ENCODE data around the gene IFNGR2.
"Not testable (repeated sequence)": the region's sequence is repeated elsewhere in the genome, so short reads cannot be mapped to it uniquely, and the experiment has no call there.

IFNGR2 gene

GRCh38 chr21:33403128-33403785, at the start of gene IFNGR2:
IFNGR2 (plus strand) TSS chr21:33403413; CDS start chr21:33403544, 131 bp downstream.
- DNase-seq, result peak in 22 of 56 donors; percentile 15 to 65 (median 40)

DNA sequence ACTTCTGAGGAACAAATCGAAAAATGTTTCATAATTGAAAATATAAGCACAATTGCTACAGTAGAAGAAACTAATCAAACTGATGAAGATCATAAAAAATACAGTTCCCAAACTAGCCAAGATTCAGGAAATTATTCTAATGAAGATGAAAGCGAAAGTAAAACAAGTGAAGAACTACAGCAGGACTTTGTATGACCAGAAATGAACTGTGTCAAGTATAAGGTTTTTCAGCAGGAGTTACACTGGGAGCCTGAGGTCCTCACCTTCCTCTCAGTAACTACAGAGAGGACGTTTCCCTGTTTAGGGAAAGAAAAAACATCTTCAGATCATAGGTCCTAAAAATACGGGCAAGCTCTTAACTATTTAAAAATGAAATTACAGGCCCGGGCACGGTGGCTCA, 47.9 kb upstream of the IFNGR2 start:
- no peak for DNase-seq

- DNase-seq, result no peak
Observed at GRCh38 chr21:33355996-33356395, 47.2 kb upstream of the IFNGR2 start.

GRCh38 chr21:33357177-33357576, 46.0 kb upstream of the IFNGR2 start:
- no peak for DNase-seq

- no peak for DNase-seq
Observed at GRCh38 chr21:33359446-33359845, 43.8 kb upstream of the IFNGR2 start.

GRCh38 chr21:33360281-33360680, 42.9 kb upstream of the IFNGR2 start:
- DNase-seq, result no peak

DNA sequence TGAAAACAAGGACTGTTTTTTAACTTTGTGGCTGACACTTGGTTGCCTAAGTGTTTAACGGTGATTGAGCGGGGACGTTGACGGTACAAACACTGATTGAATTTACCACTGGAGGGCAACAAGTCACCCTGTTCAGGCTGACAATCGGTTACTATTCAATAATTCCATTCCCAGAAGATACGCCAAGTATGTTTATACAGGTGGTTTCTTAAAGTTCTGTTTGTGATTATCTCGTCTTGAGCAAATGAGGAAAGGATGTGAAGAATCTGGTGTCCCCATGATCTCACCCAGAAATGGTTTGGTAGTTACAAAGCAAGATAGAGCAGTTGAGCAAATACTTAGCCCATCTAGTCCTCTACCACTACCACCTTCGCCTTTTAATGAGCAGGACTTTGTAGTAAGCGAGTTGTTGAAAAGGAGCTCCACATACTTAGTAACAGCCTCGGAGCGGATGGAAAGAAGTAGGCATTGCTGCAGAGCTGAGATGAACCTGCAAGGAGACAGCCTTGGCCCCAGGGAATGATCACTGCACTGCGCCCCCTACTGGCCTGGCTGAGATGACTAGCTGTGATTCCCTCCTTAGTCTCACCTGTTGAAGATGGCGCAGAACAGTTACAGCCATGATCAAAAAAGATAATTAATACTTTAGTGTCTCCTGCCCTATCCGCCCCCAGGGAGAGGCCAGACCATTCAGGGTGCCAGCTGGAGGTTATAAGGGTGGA, 42.2 kb upstream of the IFNGR2 start:
- peak in 52 of 56 donors; percentile 10 to 83 (median 55) for DNase-seq

GRCh38 chr21:33362044-33362555, 41.1 kb upstream of the IFNGR2 start:
- DNase-seq, result peak in 17 of 56 donors; percentile 5 to 37 (median 20)

- DNase-seq, result not testable (repeated sequence)
Observed at GRCh38 chr21:33363911-33364609, 39.2 kb upstream of the IFNGR2 start.

- DNase-seq, result no peak
Observed at GRCh38 chr21:33364830-33365229, 38.4 kb upstream of the IFNGR2 start.

DNA sequence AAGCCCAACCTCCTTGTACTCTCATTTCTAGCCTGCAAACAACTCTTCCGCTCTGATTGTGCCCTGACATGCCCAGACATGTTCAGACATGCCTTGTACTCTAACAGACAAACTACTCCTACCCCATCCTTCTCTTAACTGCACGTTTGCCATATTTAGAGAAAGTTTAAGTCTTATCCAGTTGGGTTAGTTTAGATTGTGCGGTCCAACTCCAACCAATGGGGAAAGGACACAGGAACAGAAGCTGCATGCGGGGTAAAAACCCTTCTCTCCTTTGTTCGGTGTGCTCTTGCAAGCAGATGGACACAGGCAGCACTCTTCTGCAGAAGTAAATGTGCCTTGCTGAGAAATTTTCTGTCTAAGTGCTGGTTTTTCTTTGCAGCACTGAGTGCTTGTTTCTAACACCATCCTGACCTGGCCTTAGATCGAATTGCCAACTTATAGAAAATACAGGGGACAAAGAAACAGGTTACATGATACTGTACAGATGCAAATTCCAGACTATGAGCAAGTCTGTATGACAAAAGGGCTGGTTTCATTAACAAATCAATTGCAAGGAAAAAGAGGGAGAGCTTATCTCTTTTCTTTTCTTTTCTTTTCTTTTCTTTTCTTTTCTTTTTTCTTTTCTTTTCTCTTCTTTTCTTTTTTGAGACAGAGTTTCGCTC, 35.8 kb upstream of the IFNGR2 start:
- DNase-seq, result no peak

GRCh38 chr21:33368124-33368523, 35.1 kb upstream of the IFNGR2 start:
- no peak for DNase-seq

- no peak for DNase-seq
Observed at GRCh38 chr21:33368576-33368975, 34.6 kb upstream of the IFNGR2 start.

- DNase-seq, result no peak
Observed at GRCh38 chr21:33369586-33369985, 33.6 kb upstream of the IFNGR2 start.

GRCh38 chr21:33370305-33370704, 32.9 kb upstream of the IFNGR2 start:
- no peak for DNase-seq

GRCh38 chr21:33371366-33371765, 31.8 kb upstream of the IFNGR2 start:
- no peak for DNase-seq

GRCh38 chr21:33372582-33372981, 30.6 kb upstream of the IFNGR2 start:
- no peak for DNase-seq

DNA sequence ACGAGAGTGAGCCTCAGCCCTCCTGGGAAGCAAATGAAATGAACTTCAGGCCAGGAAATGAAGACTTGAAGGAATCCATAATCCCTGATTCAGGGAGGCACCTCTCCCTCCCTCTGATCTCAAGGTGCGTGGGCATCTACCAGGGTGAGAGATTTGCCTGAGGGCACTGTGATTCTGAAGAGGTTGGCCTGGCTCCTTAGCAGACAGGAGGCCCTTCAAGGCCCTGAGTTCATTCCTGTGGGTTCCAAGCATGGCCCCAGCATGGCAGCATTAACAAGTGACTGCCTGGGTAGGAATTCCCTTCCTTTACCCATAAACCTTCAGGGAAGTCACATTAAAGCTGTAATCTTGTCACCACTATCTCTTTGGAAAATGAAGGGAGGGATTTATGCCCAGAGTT, 29.8 kb upstream of the IFNGR2 start:
- no peak for DNase-seq

DNA sequence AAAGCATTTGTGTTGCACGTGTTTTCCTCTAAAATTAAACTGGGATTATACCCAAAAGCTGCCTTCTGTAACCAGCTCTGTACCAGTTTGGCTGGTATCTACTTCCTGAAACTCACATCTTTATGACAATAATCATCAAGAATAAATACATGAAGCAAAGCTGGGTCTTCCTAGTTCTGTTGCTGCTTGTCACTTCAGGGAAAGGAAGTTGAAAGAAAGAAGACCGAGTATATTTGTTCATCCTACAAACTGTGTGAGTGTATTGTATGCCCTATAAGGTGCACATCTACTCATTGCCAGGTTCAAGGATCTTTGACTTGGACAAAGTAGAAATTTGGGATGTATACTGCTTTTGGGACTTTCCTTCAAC, 29.1 kb upstream of the IFNGR2 start:
- no peak for DNase-seq

GRCh38 chr21:33374450-33375096, 28.6 kb upstream of the IFNGR2 start:
- DNase-seq, result peak in 10 of 56 donors; percentile 4 to 43 (median 10)

- DNase-seq, result no peak
Observed at GRCh38 chr21:33375101-33375644, 28.0 kb upstream of the IFNGR2 start.

Measured in nucleus accumbens (tissue), 56 donors.